Measurements from ENCODE around the gene CHRM2. TPM values are rescaled to one million over a fixed set of nuclear protein-coding genes. Genes with fewer than 3 reads are reported as not detected.

The CHRM2 gene
- total and polyA plus RNA-seq, 9 of the 15 experiments (the other 6 are each of a cell fraction or from before 2014, with no cell fraction given), result not detected

- Histone ChIP-seq H4K20me1 (replicated peaks; ENCODE audit: control insufficient read depth, insufficient read depth, low read length) (no peaks in the 10 kb centered on the region), H3K9me3 (replicated peaks; ENCODE audit: control insufficient read depth, insufficient read depth, low read depth, low read length) (no peaks in the 10 kb centered on the region), H3K4me1 (replicated peaks in 1 of 2; ENCODE audit: control insufficient read depth in 2 of 2, insufficient read depth in 2 of 2, low read length in 2 of 2) (no peaks in the 10 kb centered on the region), H3K36me3 (ENCODE audit: control insufficient read depth, insufficient read depth, low read length) (no peaks in the 10 kb centered on the region), H2AFZ (ENCODE audit: low read depth, low read length) (no peak overlapping the region), H3K4me3 (no peak overlapping the region), H3K79me2 (ENCODE audit: control insufficient read depth, insufficient read depth, low read length) (no peaks in the 10 kb centered on the region), H3K27ac (ENCODE audit: extremely low read depth, low read depth, low read length) (no peak overlapping the region), H3K4me2 (ENCODE audit: insufficient read depth, low read length) (no peak overlapping the region), H3K9me1 (ENCODE audit: control insufficient read depth, insufficient read depth, low read length) (no peaks in the 10 kb centered on the region), H3K27me3 (ENCODE audit: control insufficient read depth in 2 of 2, insufficient read depth in 2 of 2, low read length in 2 of 2) (no peaks in the 10 kb centered on the region), H3K9ac (ENCODE audit: insufficient read depth in 1 of 2, low read depth in 2 of 2, low read length in 2 of 2) (no peak overlapping the region)
- in situ Hi-C loops (cut with MboI), result no loop called here
- intact Hi-C loops (cut with micrococcal nuclease), result no loop called here
- BruUV-seq (replicated peaks), result no TSS peak
- WGBS (ENCODE audit: insufficient coverage, low coverage, missing lambda C conversion rate), result under 1% methylated on average over 4 of the region's 4 CpGs
- ATAC-seq (no peak), FAIRE-seq (no peak), DNase-seq (ENCODE audit: extremely low read depth in 1 of 4, low spot score in 3 of 4) (no peak)
- TF ChIP-seq MCM3 (IDR thresholded peaks at IDR 0.05), result no peak
- no peak for TF ChIP-seq ZNF445 (CRISPR knock-in tag; IDR thresholded peaks at IDR 0.05; ENCODE audit: low read depth)
- no peak for TF ChIP-seq ATF6 (CRISPR knock-in tag; IDR thresholded peaks at IDR 0.05)
- no peak for TF ChIP-seq TCF15 (CRISPR knock-in tag; IDR thresholded peaks at IDR 0.05)
- no peak for TF ChIP-seq ZNF217 (CRISPR knock-in tag; IDR thresholded peaks at IDR 0.05)
- no peak for TF ChIP-seq CXXC5 (CRISPR knock-in tag; IDR thresholded peaks at IDR 0.05)
- TF ChIP-seq PURB (CRISPR knock-in tag; IDR thresholded peaks at IDR 0.05; ENCODE audit: low read depth), result no peak
- TF ChIP-seq SP2 (IDR thresholded peaks at IDR 0.05; ENCODE audit: extremely low read depth, low read depth, low read length, poor library complexity, severe bottlenecking), result no peak
- no peak for TF ChIP-seq PREB (CRISPR knock-in tag; IDR thresholded peaks at IDR 0.05)
- TF ChIP-seq ZNF354B (CRISPR knock-in tag; IDR thresholded peaks at IDR 0.05), result no peak
- TF ChIP-seq LCOR (CRISPR knock-in tag; IDR thresholded peaks at IDR 0.05), result no peak
- no peak for TF ChIP-seq ZSCAN29 (IDR thresholded peaks at IDR 0.05)
- ChIA-PET CTCF (ENCODE audit: low intra/inter-chr PET ratio) (no interaction called here), POLR2A (no interaction called here)
Observed at GRCh38 chr7:137032436-137032835, 164.0 kb downstream of the CHRM2 start.

Measured in K562 (cell line).